ENCODE data around the gene ARID5A. TPM values are rescaled to one million over a fixed set of nuclear protein-coding genes. Genes with fewer than 3 reads are reported as not detected.

ARID5A gene
- total RNA-seq, 4 donors from 2014 or later: 40.0 to 98.5 (median 53.9) TPM

DNA sequence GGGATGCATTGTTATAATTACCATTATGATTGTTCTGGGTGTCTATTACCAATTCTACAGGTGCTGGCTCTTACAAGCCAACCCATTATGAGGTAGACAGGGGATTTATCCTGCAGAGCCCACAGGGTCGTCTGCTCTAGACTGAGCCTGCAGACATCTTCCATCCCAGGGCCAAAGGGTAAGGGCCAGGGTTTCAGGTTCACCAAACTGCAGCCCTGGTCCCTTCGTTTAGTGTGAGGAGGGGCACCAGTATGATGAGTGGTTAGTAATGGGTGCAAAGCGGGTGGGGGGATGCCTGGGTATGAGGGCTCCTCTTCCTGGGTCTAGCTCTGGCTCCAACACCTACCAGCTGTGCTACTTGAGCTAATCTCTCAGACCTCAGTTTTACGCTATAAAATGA is 1.2 kb upstream of the ARID5A start:
- 90 to 100% methylated on average over 2 of the region's 4 CpGs for WGBS, 2 donors (ENCODE audit: low coverage in 1 of 2)
- no peaks in the 10 kb centered on the region for H3K9me3 ChIP-seq
- no peak for TF ChIP-seq POLR2AphosphoS5 (IDR thresholded peaks at IDR 0.05)
- no peak for TF ChIP-seq CTCF (IDR thresholded peaks at IDR 0.05)
- H3K27ac ChIP-seq: peak overlapping the region in 3 of 4 donors; percentile 95 to 100 (median 100)
- no peaks in the 10 kb centered on the region for H3K27me3 ChIP-seq
- H3K36me3 ChIP-seq: no peaks in the 10 kb centered on the region
- H3K4me3 ChIP-seq: no peak overlapping the region
- peaks cover 5 to 90% (median 59%) of the 10 kb centered on the region in 3 donors for H3K4me1 ChIP-seq
- no peak for ATAC-seq

GRCh38 chr2:96537066-96537733 is 648 bp downstream of the ARID5A start:
- Histone ChIP-seq H3K9me3 (no peaks in the 10 kb centered on the region), H3K4me3 (peak overlapping the region; percentile 93 to 100), H3K4me1 (peaks cover 5 to 90% (median 63%) of the 10 kb centered on the region in 3 donors), H3K27ac (peak overlapping the region; percentile 96 to 100 (median 99)), H3K36me3 (no peaks in the 10 kb centered on the region), H3K27me3 (no peaks in the 10 kb centered on the region)
- peak; percentile 22 for ATAC-seq
- 0% methylated on average over 13 to 24 of the region's 61 CpGs for WGBS, 2 donors (ENCODE audit: low coverage in 1 of 2)
- TF ChIP-seq CTCF (IDR thresholded peaks at IDR 0.05): no peak
- TF ChIP-seq POLR2AphosphoS5 (IDR thresholded peaks at IDR 0.05): peak; percentile 38
- no peak for TF ChIP-seq EP300 (IDR thresholded peaks at IDR 0.05)
- peak in 1 of 2 donors; percentile 0 for TF ChIP-seq POLR2A (IDR thresholded peaks at IDR 0.05)

DNA sequence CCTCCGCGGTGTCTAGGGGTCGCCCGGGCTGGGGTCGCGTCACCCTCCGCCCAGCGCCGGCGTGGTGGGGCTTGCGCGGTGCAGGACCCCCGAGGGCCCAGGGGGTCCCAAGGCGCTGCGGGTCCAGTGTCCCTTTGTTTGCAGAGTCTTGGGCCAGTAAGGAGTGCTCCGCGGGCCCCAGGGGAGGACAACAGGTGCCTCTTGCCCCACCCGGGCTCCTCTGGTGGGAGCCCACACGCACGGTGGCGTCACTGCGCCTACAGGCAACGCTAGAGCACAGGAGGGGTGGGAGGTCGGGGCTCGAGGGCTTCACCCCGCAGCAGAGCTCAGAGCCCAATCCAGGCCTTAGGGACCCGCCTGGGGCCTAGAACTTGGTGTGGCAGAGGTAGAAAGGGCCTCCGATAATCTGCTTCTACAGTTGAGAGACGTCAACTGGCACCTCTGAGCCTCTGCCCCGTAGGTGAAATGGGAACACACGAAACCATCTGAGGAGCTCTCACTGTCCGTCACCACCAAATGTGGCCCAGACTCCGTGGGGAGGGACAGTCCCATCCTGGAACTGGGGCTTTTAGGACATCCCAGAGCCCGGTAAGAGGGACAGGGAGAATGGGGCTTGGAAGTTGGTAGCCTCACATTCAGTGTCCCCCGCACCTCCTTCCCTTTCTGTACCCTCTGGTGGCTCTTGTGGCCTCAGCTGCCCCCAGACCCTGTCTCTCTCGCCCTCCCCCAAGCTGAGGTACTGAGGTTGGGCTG is 1.4 kb downstream of the ARID5A start:
- Histone ChIP-seq H3K27me3 (no peaks in the 10 kb centered on the region), H3K9me3 (no peaks in the 10 kb centered on the region), H3K4me3 (peak overlapping the region; percentile 93 to 100), H3K27ac (peak overlapping the region; percentile 96 to 100 (median 99)), H3K36me3 (peaks cover 0 to 4% of the 10 kb centered on the region in 2 donors), H3K4me1 (peaks cover 0 to 90% (median 56%) of the 10 kb centered on the region in 3 donors)
- WGBS, 2 donors (ENCODE audit: low coverage in 1 of 2): no CpG with 5 or more reads among the region's 36 CpGs
- TF ChIP-seq POLR2A (IDR thresholded peaks at IDR 0.05) (peak in 1 of 2 donors; percentile 12), POLR2AphosphoS5 (IDR thresholded peaks at IDR 0.05) (peak; percentile 15), EP300 (IDR thresholded peaks at IDR 0.05) (no peak), CTCF (IDR thresholded peaks at IDR 0.05) (no peak)
- ATAC-seq: no peak

DNA sequence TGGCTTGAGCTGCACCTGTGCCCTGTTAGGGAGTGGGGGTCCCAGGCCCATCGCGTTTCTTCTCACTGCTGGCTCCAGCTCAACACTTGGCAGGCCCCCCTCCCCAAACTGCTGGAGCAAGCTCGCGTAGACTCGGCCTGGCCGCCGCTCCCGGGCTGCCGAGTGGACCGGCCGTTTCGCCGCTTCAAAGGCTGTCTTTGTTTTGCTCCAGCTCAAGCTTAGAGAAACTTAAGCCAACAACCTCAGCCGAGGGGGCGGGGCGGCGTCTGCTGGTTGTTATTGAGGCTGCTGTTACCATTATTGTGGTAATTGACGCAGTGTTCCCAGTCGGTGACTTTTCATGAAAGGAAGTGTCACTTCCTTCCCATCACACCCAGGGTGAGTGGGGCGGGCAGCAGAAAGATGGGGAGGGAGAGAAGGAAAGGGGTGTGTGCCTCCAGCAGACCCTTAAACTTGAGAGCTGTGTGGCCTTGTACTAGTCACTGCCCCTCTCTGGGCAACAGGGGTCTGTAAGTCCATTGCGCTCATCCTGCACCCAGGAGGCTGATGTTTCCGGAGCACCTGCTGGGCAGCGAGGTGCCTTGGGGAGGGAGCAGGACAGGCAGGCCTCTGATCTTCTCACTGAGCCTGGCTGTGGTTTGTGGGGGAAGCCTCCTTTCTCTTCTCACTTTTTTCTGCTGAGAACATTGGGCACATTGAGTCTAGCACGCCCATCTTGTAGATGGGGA is 2.1 kb downstream of the ARID5A start:
- H3K27ac ChIP-seq: peak overlapping the region; percentile 96 to 100 (median 99)
- H3K36me3 ChIP-seq: peaks cover 0 to 9% of the 10 kb centered on the region in 2 donors
- no CpG with 5 or more reads among the region's 24 CpGs for WGBS, 2 donors (ENCODE audit: low coverage in 1 of 2)
- ATAC-seq: peak; percentile 16
- H3K9me3 ChIP-seq: no peaks in the 10 kb centered on the region
- H3K4me1 ChIP-seq: peaks cover 0 to 89% (median 51%) of the 10 kb centered on the region in 3 donors
- no peaks in the 10 kb centered on the region for H3K27me3 ChIP-seq
- peak overlapping the region; percentile 93 to 100 for H3K4me3 ChIP-seq
- TF ChIP-seq POLR2AphosphoS5 (IDR thresholded peaks at IDR 0.05) (peak; percentile 91), CTCF (IDR thresholded peaks at IDR 0.05) (no peak), POLR2A (IDR thresholded peaks at IDR 0.05) (peak in 1 of 2 donors; percentile 77)
